HG03280 (cell line): ENCODE measurements around the gene CHD5.

Source experiments
- ATAC-seq: cut with Tn5 transposase; IDR thresholded peaks from one replicate; pipeline ENCODE4 v1.9.1; 2021; ENCODE audit warnings: mild to moderate bottlenecking, moderate library complexity; ENCODE audit not compliant: unreplicated experiment

Gene CHD5

DNA sequence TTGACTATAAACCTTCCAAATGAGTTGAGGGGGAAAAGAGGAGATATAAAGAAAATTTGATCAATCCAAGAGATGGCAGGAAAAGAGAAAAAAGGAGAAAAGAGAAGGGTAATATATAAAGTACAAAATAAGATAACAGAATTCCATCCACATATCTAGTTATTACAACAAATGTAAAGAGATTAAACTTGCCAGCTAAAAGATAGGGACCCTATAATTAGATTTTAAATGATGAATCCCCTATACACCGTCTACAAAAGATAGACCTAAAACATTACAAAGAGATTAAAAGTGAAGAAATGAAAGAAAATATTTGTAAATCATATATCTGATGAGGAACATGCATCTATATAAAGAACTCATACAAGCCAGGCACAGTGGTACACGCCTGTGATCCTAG lies 63.1 kb downstream of the CHD5 start:
- no peak for ATAC-seq

DNA sequence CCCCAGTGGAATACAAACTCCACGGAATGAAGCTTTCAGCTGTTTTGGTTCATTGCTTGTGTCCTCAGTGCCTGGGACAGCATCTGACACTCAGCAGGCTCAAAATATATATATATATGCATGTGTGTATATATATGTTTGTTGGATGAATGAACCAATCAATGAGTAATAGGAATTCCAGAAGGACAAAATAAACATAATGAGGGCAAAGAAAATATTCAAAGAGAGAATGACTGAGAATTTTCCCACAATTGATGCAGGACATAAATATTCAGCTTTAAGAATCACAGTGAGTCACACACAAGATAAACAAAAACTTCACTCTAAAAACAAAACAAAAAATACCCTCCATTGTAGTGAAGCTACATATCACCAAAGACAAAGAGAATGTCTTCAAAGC lies 64.0 kb downstream of the CHD5 start:
- ATAC-seq: no peak

DNA sequence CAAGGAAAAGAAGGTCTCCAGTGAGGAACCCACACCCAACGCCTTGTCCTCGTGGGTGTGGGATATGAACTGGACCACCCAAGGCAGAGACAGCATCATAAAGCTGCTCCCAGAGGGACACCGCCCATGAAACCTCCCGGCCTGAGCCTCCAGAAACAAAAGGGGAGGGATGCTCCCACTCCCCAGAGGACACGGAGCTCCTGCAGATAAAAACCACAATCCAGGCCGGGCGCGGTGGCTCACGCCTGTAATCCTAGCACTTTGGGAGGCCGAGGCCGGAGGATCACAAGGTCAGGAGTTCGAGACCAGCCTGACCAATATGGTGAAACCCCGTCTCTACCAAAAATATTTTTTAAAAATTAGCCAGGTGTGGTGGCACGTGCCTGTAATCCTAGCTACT lies 66.4 kb downstream of the CHD5 start:
- ATAC-seq: no peak

DNA sequence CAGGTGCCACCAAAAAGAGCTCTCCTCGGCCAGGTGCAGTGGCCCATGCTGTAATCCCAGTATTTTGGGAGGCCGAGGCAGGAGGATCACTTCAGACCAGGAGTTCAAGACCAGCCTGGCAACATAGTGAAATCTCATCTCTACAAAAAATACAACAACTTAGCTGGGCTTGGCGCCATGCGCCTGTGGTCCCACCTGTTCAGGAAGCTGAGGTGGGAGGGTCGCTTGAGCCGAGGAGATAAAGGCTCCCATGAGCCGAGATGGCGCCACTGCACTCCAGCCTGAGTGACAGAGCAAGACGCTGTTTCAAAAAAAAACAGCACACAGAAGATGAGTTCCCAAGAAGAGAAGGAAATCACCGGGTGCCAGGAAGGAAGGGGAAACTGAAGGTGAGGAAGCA lies 67.0 kb downstream of the CHD5 start:
- ATAC-seq: no peak

DNA sequence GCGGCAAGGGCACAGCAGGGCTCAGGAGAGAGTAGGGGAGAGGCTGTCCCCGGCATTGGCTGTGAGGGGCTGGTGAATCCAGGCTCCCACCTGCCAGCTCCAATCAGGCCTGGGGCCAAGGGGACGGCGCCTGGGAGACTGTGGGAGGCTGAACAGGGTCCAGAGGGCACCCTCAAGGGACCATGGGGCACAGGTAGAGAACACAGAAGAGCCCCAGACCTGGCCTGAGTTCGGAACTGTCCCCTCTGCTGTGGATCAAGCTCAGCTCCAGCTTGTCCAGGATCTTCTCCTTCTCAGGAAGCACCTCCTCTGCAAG lies 67.5 kb downstream of the CHD5 start:
- no peak for ATAC-seq

DNA sequence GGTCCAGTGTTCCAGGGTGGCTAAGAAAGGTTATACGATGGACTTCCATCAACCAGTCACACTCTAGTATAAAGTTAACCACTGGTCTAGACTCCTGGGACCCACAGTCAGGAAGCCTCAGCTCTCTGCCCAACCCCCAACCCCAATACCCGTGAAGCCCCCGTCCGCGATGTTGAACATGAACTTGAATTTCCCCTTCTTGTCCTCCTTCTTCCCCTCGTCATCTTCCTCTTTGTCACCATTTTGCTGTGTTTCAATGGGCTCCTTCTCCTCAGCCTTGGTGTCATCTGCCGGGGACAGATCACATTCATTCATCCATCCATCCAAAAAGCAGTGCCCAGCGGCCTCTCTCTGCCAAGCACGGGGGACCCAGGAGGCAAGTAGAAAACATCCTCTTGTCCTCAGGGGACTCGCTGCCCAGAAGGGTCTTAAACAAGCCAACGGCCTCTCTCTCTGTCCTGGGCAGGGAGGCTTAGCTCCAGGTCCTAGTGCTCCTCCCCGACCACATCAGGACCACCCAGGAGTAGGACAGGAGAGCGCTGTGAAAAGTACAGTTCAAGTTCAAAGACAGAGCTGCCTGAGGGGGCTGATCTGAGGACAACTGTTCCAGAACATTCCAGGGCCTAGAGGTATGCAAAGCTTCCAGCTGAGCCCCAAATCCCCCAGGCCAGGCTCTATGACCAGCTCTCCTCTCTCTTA lies 68.0 kb downstream of the CHD5 start:
- ATAC-seq: no peak

DNA sequence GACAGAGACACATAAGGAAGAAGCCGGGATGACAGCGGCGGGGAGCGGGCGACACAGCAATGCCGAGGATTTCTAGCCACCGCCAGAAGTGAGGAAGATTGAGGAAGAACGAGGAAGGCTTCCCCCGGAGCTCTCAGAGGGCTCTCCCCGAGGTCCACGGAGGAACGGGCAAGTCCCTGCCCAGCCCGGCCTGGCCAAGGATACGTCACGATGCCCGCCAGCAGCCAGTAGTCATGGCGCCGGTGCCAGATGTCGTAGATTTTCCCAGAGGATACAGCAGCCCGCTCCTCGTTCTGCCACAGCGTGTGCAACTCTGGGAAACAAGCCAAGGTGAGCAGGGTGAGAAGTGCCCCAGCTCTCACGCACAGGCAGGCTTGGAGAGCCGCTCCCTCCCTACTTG lies 68.5 kb downstream of the CHD5 start:
- ATAC-seq: no peak

DNA sequence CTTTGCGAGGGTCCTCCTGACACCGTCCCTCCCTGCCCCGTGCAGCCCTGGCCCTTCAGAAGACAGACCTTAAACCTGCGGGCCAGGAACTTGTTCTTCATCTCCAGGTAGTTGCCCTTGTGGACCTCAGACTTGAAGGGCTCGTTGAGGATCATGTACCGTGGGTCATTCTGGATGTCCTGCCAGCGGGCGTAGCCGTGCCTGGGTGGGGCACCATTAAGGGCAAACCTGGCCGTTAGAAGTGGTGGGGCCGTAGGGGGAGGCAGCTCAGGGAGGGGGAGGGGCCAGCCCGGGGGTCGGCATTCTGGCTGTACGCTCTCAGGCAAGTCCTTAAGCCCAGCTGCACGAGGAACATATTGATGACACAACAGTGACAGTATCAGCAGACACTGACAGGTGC lies 69.8 kb downstream of the CHD5 start:
- no peak for ATAC-seq

DNA sequence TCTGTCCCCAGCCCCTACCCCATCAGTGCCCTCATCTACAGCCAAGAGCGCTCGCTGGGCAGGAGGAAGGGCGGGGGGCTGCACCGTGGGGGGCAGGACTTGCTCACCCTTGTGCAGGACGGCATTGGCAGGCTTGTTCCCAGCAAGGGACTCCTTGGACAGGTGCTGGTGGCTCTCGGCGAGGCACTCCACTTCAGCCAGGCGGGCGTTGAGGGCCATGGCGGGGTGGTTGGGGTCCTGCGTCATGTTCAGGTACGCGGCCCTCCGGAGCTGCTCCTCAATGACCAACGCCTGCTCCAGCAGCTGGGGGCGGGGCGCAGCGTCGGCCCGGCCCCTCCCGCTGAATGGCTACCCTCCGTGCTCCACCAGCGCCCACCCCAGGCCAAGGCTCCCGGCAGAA lies 70.4 kb downstream of the CHD5 start:
- ATAC-seq: no peak

DNA sequence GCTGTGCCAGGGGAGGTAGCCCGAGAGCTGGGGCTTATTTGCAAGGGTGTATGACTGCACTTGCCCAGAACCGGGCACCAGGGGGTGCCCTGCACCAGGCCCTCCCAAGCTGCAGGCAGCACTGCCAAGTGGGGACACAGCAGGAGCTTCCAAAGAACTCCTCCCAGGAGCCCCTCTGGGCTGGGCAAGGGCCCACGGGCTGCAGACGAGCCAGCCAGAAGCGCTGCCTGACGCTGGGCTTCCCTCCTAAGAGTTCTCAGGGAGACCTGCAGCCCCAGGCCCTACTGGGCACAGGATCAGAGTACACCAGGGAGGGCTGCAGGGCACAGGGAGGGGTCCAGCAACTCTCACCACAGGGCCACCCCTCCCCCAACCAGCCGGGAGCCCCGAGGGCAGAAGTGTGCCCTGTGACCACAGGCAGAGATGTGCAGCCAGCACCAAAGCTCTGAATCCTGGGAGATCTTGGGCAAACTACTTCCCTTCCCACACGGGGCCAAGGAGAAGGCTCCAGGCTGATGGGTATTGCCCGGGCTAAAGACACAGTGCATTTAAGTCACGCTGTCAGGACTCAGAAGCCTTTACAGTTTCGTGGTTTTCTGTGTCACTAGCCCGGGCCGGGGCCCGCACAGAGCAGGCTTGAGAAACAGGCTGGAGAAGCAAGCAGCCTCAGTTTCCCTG lies 71.0 kb downstream of the CHD5 start:
- ATAC-seq: no peak

DNA sequence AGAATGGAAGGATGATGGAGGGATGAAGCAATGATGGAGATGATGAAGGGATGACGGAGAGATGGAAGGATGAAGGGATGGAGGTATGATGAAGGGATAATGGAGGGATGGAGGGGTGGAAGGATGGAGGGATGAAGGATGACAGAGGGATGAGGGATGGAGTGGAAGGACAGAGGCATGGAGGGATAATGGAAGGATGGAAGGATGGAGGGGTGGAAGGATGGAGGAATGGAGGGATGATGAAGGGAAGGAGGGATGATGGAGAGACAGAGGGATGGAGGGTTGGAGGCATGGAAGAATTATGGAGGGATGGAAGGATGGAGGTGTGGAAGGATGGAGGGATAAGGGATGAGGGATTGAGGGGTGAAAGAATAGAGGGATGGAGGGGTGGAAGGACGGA lies 71.6 kb downstream of the CHD5 start:
- no peak for ATAC-seq

DNA sequence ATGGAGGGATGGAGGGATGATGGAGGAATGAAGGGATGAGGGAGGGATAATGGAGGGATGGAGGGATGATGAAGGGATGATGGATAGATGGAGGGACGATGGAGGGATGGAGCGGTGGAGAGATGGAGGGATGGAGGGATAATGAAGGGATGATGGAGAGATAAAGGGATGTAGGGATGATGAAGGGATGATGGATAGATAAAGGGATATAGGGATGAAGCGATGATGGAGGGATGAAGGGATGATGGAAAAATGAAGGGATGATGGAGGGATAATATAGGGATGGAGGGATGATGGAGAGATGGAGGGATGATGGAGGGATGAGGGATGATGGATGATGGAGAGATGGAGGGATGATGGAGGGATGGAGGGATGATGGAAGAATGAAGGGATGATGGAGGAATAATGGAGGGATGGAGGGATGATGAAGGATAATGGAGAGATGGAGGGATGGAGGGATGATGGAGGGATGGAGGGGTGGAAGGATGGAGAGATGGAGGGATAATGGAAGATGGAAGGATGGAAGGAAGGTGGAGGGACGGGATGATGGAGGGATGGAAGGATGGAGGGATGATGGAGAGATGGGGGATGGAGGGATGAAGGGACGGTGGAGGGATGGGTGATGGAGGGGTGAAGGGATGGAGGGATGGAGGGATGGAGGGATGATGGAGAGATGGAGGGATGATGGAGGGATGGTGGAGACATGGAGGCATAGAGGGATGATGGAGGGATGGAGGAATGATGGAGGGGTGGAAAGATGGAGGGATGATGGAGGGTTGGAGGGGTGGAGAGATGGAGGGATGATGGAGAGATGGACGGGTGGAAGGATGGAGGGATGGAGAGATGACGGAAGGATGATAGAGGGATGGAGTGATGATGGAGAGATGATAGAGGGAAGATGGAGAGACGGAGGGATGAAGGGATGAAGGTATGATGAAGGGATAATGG lies 72.4 kb downstream of the CHD5 start:
- no peak for ATAC-seq

DNA sequence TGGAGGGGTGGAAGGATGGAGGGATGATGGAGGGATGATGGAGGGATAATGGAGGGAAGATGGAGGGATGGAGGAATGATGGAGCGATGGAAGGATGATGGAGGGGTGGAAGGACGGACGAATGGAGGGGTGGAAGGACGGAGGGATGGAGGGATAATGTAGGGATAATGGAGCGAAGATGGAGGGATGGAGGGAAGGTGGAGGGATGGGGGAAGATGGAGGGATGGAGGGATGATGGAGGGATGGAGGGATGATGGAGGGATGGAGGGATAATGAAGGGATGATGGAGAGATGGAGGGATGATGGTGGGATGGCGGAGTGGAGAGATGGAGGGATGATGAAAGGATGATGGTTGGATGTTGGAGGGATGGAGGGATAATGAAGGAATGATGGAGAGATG lies 73.1 kb downstream of the CHD5 start:
- no peak for ATAC-seq

DNA sequence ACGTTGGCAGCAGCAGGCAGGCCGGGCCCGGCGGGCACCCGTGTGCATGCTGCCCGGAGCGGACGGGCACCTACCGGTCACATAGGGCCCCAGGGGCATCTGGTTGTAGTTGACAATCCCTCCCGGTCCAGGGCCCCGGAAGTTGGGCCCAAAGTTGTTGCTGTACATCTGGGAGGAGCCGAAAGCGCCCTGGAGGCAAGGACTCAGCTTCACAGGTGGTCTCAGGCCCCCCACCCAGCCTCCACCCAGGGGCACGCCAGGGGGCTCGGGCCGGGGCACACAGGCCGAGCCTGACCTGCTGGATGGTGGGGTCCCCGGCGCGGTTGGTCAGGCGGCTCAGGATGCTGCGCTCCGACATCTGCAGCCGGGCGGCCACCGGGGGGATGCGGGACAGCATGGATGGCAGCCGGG lies 73.8 kb downstream of the CHD5 start:
- no peak for ATAC-seq

DNA sequence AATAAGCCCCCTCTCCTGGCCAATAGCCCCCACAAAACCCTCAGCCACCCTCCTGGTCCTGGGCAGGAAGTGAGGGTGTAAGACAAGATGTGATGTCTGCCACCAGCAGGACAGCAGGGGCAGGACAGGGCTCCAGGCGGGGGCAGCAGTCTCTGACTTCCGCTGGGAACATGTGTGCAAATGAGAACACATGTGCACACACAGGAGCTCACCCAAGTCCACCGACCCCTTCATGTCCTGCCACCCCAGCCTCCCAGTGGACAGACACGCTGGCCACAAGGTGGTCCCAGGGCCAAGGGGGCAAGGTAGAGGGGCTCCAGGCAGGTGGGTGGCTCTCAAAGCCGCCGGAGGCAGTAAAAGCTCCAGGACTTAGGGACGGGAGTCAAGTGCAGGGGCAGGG lies 74.4 kb downstream of the CHD5 start:
- no peak for ATAC-seq

DNA sequence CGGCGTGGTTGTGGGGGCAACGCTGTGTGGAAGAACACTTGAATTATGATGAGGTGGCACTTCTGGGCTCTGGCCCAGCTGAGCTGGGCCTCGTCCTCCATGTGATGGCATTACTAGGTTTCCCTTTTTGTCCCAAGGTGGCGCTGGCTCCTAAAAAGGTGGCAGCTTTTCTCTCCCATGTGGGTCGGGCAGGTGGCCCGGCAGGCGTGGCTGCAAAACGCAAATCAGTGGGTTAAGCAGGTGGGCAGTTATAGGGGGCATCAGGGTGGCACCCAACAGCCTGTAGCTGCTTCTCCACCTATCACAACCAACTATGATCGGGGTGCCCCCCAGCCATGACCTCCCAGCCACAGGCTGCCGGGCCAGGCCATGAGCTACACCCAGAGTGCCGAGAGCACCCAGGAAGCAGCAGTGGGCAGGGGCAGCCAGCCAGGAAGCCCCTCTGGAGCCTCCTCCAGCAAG lies 74.9 kb downstream of the CHD5 start:
- ATAC-seq: no peak

DNA sequence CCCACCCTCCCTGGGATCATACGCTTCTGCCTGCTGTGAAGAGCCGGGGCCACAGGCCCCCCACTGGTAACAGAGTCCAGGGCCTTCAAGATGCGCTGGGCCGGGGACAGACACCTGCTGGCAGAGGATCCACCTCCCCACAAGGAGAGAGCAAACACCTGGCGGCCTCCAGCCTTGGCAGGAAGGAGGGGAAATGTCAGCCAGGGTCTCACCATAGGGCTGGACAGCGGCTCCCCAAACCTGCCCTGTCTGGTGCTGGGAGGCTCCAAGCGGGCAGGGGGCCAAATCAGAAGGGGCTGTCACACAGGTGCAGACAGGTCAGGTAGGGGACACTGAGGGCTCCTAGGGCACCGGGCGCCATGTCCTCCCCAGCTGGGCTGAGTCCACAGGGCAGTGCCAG lies 75.5 kb downstream of the CHD5 start:
- ATAC-seq: no peak

DNA sequence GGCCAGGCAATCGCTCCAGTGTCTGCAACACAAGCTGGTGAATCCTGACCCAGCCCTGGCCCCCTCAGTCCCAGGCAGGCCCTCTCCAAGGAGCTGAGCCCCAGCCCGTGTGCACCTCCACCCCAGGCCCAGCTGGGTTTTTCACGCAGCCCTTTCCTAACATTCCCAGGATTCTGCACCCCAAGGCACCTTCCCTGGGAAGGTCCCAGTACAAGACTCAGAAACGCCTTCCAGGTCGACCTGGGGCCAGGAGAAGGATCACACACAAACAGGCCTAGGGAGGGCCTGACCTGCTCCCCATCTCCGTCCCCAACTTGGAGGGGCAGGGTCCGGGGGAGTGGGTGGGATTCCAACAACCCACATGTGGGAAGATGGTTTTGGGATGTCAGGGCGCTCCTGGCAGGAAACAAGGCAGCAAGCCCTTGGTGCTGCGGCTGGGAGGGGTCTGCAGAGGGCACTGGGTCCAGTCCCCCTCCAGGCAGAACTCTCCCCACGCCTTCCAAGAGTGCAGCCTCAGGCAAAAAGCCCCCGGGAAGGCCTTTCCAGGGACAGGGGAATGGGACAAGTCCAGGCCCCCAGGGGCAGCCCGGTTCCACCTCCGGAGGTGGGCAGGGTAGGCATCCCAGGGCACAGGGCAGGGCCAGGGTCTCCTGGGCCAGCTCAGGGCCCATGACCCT lies 76.1 kb downstream of the CHD5 start:
- no peak for ATAC-seq

DNA sequence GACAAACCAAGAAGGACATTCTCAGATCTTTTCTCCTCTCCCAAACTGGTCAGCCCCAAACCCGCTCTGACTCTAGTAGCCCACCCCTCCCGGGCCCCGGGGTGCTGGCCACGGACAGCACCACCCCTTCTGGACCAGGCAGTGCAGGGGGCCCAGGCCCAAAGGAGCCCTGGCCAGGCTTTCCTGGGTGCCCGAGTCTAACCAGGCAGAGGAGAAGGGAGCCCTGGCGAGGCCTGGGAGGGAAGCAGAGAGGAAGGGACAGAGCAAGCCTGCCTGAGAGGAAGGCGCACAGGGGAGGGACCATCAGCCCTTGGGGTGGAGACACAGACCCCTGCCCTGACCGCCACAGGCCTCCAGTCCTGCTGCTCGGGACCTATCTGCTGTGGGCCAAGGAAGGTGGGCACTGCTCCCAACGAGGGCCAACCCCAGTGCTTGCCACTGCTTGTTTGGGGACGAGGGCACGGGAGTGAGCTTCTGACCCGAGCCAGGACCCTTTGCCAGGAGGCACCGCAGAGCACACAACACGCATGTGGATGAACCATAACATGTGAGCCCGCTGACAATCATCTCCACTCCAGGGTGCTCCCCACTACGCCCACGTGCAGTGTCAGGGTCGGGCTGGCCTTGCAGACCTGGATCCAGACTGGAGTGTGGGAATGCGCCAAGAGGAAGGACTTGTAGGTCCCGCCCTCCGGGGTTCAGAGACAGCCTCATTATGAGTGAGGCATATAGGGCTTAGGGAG lies 76.8 kb downstream of the CHD5 start:
- no peak for ATAC-seq

DNA sequence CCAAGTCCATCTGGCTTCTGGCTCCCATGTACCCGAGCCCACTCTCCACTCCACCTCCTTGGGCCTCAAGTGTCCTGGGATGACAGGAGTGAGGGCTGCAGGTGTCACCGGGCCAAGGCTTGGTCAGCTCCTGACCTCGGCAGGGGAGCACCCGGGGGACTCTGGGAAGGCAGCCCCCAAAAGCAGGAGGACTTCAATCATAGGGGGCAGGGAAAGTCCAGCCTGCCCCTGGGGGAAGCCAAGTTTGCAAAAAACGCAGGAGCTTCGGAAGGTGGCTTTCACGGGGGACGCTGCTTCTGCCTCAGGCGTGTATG lies 77.6 kb downstream of the CHD5 start:
- ATAC-seq: no peak
